Hepatic stellate cell (primary cell): ENCODE measurements around the gene CSNK1D.

Source experiments
- DNase-seq: peaks from one replicate; pipeline ENCODE4 v3.0.0; 2011; ENCODE audit warnings: low spot score

CSNK1D gene

GRCh38 chr17:82240506-82241182 is 32.9 kb downstream of the CSNK1D start:
- no peak for DNase-seq

DNA sequence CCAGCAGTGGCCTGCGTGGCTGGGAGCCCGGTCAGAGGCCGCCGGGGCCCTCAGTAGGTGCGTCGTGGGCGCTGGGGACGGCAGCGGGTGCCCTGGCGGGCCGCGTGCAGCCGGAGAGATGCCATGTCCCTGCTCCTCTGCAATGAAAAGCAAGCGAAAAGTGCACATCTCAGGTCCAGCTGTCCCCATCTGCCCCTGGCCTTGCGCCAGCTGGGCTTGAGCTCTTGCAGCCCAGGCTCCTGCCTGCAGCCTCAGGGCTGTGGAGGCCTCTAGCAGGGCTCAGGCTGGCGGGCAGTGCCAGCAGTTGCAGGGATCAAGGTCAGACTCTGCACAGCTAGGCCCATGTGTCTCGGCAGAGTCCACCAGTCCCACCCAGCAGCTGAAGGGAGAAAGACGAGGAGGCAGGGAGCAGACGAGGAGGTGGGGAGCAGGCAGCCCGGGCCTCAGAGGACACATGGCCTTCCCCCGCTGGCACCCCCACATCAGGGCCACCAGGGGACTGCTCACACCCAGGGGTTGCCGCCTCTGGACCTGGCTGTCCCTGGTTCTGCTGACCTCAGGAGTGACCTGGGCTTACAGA is 33.5 kb downstream of the CSNK1D start:
- no peak for DNase-seq

GRCh38 chr17:82239401-82239925 is 34.0 kb downstream of the CSNK1D start:
- DNase-seq = no peak

- DNase-seq = peak; percentile 70
These were observed 34.9 kb downstream of the CSNK1D start for GRCh38 chr17:82238472-82239201.

DNA sequence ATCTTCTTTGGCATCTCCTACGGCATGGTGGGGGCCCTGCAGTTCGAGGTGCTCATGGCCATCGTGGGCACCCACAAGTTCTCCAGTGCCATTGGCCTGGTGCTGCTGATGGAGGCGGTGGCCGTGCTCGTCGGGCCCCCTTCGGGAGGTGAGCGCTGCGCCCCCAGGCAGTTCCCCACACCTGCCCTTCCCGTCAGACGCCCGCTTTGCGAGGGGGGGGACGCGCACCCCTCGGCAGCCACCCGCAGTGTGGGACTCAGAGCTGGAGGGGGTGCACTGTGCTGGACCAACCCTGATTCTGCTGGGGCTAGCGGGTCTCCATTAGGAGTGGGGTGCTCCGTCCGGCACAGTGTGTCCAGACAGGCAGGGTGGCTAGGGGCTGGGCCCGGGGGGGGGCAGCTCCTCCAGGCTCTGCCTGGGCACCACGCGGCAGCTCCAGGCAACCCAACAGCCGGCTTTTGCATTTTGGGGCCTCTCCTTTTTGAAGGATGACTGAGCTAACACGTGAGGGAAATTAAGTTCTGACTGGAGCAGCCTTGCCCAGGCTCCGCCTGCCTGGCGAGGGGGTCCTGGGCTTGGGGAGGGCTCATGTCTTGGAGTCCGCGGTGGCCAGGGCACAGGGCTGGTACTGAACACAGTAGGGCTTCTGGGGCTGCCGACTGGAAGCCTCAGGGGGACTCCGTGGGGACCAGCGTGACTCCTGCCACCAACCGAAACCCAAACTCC is 35.6 kb downstream of the CSNK1D start:
- no peak for DNase-seq

- no peak for DNase-seq
These were observed 36.3 kb downstream of the CSNK1D start for GRCh38 chr17:82237083-82237745.

DNA sequence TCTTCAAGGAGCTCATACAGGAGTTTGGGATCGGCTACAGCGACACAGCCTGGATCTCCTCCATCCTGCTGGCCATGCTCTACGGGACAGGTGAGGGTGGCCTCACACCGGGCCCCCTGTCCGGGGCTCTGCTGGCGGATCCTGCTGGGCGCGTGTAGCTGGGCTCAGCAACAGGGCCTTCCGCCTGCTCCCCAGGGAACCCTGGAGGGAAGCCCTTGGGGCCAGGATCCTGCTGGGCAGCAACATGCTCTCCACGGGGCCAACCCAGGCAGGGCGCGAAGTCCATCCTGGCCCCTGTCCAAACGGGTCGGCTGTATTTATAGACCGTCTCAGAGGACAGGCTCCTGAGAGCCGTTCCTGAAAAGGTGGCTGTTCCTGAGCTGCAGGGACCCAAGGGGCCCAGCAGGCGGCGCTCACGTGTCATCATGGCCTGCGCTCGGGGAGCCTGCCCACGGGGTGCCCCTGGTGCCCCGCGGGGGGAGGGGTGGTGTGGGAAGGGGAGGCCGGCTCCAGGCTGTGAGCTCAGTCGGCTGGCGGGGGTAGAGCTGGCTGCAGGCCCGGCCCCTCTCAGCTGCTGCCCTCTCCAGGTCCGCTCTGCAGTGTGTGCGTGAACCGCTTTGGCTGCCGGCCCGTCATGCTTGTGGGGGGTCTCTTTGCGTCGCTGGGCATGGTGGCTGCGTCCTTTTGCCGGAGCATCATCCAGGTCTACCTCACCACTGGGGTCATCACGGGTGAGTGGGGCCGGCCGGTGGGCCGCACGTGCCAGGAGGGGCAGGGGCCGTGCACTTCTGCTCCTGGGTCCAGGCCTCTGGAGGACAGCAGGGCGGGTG is 37.1 kb downstream of the CSNK1D start:
- DNase-seq = peak; percentile 67

DNA sequence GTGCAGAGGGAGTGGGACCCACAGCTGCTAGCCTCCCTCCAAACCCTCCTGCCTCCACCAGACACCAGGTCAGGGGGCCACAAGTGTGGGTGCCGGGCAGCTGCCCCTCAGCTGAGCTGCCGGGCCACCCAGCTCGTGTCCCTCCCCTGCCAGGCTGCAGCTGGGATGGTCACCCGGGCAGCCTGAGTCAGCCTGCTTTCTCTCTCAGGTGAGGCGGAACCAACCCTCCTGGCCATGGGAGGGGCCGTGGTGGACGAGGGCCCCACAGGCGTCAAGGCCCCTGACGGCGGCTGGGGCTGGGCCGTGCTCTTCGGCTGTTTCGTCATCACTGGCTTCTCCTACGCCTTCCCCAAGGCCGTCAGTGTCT is 37.7 kb downstream of the CSNK1D start:
- no peak for DNase-seq

- DNase-seq = no peak
These were observed 38.3 kb downstream of the CSNK1D start for GRCh38 chr17:82235056-82235774.

GRCh38 chr17:82234211-82235055 is 39.1 kb downstream of the CSNK1D start:
- DNase-seq = no peak

DNA sequence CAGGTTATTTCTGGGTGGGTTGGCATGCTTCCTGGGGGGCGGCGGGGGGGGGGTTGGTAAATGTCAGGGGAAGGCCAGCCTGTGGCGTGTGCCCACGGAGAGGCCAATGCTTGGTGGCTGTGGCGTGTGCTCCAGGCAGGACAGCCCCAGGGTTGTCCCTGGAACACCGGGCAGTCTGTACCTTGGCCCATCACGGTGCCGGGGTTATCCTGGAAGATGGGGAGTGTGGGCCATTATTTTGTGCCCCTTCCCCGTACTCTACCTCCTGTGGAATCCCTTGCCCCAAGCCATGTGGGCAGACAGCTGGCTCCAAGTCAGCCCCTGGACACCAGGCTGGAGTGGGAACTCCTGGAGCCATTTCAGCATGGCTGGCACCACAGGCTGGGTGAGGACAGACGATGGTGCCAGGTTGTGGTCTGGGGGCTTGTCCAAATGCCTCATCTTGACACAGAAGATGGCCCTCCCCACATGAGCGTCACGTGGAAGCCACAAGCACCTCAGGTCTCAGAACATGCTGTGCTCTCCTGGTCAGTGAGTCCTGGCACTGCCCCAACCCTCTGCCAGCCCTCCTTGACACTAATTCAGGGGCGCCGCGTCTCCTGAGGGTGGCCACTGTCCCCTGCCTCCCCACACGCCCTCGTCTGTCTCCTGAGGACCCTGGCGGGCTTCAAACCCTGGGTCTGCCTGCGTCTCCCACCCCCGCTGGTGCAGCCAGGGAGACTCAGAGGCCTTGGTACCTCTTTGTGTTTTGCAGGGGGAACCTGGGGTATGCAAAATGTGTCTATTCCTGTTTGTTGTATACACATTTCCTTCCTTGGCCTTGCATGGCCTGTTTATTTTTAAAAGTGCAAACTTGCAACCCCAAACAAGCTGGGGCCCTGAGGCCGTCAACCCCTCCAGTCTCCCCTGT is 40.4 kb downstream of the CSNK1D start:
- no peak for DNase-seq

GRCh38 chr17:82232322-82232820 is 41.1 kb downstream of the CSNK1D start:
- no peak for DNase-seq

- DNase-seq = peak; percentile 58
These were observed 41.8 kb downstream of the CSNK1D start for GRCh38 chr17:82231562-82232321.

GRCh38 chr17:82231312-82231561 is 42.3 kb downstream of the CSNK1D start:
- no peak for DNase-seq

- peak; percentile 93 for DNase-seq
These were observed 42.7 kb downstream of the CSNK1D start for GRCh38 chr17:82230609-82231311.

DNA sequence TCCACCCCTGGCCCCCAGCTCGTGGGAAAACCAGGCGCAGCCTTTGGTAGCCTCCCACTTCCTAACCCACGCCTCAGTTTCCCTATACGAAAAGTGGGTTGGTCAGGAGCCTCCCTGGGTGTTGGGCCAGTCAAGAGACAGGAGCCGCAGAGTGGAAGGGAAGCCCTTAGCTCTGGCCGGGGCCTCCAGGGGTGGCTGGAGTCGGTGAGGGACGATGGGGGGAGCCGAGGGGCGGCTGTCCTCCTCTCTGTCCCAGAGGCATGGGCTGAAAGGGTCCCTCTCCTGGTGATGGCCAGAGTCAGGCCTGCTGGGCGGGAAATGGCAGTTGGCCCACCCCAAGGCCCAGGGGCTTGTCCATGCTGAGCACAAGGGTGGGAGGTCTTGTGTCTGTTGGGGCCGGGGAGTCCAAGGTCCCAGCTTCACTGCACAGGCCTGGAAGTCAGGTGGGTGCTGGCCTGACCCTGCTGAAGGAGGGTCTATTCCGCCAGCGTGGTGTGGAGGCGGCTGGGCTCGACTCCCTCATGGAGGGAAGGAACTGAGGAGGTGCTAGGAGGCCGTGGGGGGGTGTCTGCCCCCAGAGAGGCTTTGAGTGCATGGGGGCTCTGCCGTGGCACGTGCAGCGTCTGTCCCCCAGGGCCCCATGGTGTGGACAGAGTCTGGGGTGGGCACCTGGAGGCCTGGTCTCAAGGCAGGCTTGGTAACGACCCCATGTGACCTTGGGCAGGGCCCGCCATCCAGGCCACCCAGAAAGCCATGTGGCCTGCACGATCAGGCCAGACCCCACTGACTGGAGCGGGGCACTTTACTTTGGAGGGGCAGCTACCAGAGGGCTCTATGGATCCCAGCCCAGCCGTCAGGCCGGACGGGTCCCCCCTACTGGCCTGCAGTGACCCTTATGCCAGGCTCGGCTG is 43.5 kb downstream of the CSNK1D start:
- peak; percentile 43 for DNase-seq
